ENCODE results near the gene ETS1. TPM values are rescaled to one million over a fixed set of nuclear protein-coding genes. Genes with fewer than 3 reads are reported as not detected.

Gene ETS1
- total RNA-seq, 1 experiment from 2014 or later = 29.9 TPM

DNA sequence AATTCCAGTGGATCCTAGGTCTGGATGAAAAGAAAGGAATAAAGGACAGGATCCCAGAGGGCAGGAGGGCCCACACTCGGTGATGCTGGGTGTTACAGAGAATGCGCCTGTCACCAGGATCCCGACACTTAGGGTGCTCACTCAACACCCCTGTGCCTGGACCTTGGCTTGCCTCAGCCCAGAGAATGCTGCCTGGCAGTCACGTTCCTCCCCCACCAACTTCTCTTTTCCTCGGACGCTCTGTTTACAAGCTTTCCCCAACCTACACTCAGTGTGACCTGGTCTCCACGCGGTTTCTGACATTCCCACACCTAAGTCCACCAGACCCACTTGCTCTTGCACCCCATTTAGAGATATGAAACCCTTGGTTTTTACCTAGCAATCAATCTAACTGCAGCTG, 38.0 kb upstream of the ETS1 start:
- Histone ChIP-seq H4K8ac (replicated peaks; ENCODE audit: insufficient read length, low read depth, low read length) (no peak overlapping the region), H3K79me2 (ENCODE audit: insufficient read depth, low read length) (no peaks in the 10 kb centered on the region), H2BK15ac (ENCODE audit: low read depth, low read length) (no peak overlapping the region), H3K23me2 (ENCODE audit: insufficient read length, low read depth, low read length, poor library complexity, severe bottlenecking) (no peaks in the 10 kb centered on the region), H2BK12ac (ENCODE audit: insufficient read length, low read depth, low read length) (no peak overlapping the region), H2BK120ac (ENCODE audit: low read depth, low read length, poor library complexity, severe bottlenecking) (no peak overlapping the region), H4K5ac (ENCODE audit: insufficient read length, low read depth, low read length) (no peak overlapping the region), H2AFZ (ENCODE audit: low read length) (no peak overlapping the region), H4K91ac (ENCODE audit: insufficient read length, low read depth, low read length) (no peak overlapping the region), H3K27me3 (ENCODE audit: insufficient read depth, low read length) (no peaks in the 10 kb centered on the region), H2BK5ac (ENCODE audit: insufficient read length, low read length) (no peak overlapping the region), H3K18ac (ENCODE audit: insufficient read length, low read depth, low read length) (no peak overlapping the region), H4K20me1 (ENCODE audit: control insufficient read depth, insufficient read depth, insufficient read length) (no peaks in the 10 kb centered on the region), H3K9me3 (ENCODE audit: control insufficient read depth, low read depth, low read length) (no peaks in the 10 kb centered on the region), H3K14ac (ENCODE audit: insufficient read depth, low read length) (no peak overlapping the region), H2BK20ac (ENCODE audit: low read depth, low read length, poor library complexity, severe bottlenecking) (no peak overlapping the region), H2AK5ac (ENCODE audit: insufficient read length, low read length) (no peak overlapping the region), H3K4ac (ENCODE audit: low read depth, low read length) (no peak overlapping the region), H3K4me2 (ENCODE audit: insufficient read depth, insufficient read length, low read length) (no peak overlapping the region), H3K79me1 (ENCODE audit: insufficient read depth, low read depth, low read length, poor library complexity, severe bottlenecking) (no peaks in the 10 kb centered on the region), H3K9ac (ENCODE audit: extremely low read depth, insufficient read length, low read length) (no peak overlapping the region), H3K23ac (ENCODE audit: insufficient read length, low read depth, low read length) (no peak overlapping the region), H3T11ph (ENCODE audit: low read length) (no peak overlapping the region), H3K4me1 (ENCODE audit: insufficient read depth, low read length) (peaks cover 2% of the 10 kb centered on the region; the same call in 1 of the 2 replicates), H3K27ac (ENCODE audit: insufficient read length, low read depth, low read length) (no peak overlapping the region), H3K56ac (ENCODE audit: insufficient read length, low read depth, low read length) (no peak overlapping the region)
- Mint-ChIP-seq H3K36me3 (ENCODE audit: insufficient read depth in 1 of 3, low read depth in 3 of 3) (no peaks in the 10 kb centered on the region; a peak in 1 of 7 replicates), H3K9me3 (no peaks in the 10 kb centered on the region), H3K4me3 (no peak overlapping the region; a peak in 1 of 5 replicates), H3K4me1 (peaks cover 34 to 50% of the 10 kb centered on the region in 2 experiments), H3K27me3 (ENCODE audit: low read depth) (peaks cover 29% of the 10 kb centered on the region), H3K27ac (peak overlapping the region in 1 of 3 experiments; percentile 59; a peak in 1 of 7 replicates)
- no peak for DNase-seq
- no CpG with 5 or more reads among the region's 8 CpGs for WGBS (ENCODE audit: extremely low coverage, insufficient read length, low lambda C conversion rate)
- TF ChIP-seq, protein P1, sequence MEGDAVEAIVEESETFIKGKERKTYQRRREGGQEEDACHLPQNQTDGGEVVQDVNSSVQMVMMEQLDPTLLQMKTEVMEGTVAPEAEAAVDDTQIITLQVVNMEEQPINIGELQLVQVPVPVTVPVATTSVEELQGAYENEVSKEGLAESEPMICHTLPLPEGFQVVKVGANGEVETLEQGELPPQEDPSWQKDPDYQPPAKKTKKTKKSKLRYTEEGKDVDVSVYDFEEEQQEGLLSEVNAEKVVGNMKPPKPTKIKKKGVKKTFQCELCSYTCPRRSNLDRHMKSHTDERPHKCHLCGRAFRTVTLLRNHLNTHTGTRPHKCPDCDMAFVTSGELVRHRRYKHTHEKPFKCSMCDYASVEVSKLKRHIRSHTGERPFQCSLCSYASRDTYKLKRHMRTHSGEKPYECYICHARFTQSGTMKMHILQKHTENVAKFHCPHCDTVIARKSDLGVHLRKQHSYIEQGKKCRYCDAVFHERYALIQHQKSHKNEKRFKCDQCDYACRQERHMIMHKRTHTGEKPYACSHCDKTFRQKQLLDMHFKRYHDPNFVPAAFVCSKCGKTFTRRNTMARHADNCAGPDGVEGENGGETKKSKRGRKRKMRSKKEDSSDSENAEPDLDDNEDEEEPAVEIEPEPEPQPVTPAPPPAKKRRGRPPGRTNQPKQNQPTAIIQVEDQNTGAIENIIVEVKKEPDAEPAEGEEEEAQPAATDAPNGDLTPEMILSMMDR (conservative IDR thresholded peaks at IDR 0.05) = no peak

Data from H9 (cell line).